ENCODE data around the gene TLE1.
"Not testable (repeated sequence)": the region's sequence is repeated elsewhere in the genome, so short reads cannot be mapped to it uniquely, and the experiment has no call there.

TLE1 gene

DNA sequence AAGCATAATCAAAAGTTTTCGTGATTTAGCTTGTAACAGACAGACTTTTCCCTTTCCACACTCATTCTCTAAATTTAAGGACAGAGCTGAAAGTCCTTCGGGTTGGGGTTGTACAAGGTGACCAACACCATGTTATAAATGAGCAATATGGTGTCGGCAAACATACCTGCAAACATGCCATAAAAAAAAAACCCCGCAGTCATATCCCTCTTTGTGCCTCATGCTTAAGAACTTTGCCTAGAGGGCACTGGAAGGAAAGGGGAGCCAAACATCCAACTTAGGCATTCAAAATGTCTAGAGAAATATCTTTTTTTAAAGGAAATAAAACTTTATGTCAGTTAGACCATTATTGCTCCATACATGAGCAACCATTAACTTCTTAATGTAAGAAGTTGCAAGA lies 73.2 kb downstream of the TLE1 start:
- H3K9me3 Mint-ChIP-seq: no peaks in the 10 kb centered on the region
- no peak overlapping the region for H3K27ac Mint-ChIP-seq
- peaks cover 6% of the 10 kb centered on the region for H3K4me1 Mint-ChIP-seq (ENCODE audit: low read depth)
- peaks cover 16% of the 10 kb centered on the region for H3K36me3 Mint-ChIP-seq (ENCODE audit: low read depth)
- intact Hi-C loops (cut with micrococcal nuclease): no loop called here
- no peaks in the 10 kb centered on the region for H3K27me3 Mint-ChIP-seq
- no peak overlapping the region for H3K4me3 Mint-ChIP-seq

DNA sequence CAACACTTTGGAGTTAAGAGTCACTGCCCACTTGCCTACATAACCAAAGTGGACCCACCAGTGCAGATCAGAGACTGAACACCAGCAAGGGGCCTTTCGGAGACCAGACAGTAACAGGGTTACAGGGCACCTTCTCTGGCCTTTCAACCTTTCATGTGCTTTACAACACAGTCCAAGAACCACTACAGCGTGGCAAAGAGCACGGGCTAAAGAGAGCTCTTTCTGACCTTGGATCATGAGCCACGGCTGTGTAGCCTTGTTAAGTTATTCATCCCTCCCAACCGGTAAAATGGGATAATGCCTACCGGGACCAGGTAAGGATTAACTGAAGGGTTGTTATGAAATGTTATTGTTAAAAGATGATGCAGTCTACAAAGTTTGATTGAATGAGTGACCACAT lies 75.0 kb downstream of the TLE1 start:
- Mint-ChIP-seq H3K36me3 (ENCODE audit: low read depth) (peaks cover 16% of the 10 kb centered on the region), H3K4me1 (ENCODE audit: low read depth) (peaks cover 15% of the 10 kb centered on the region), H3K27me3 (no peaks in the 10 kb centered on the region), H3K4me3 (no peak overlapping the region), H3K9me3 (no peaks in the 10 kb centered on the region), H3K27ac (no peak overlapping the region)
- intact Hi-C loops (cut with micrococcal nuclease): no loop called here

DNA sequence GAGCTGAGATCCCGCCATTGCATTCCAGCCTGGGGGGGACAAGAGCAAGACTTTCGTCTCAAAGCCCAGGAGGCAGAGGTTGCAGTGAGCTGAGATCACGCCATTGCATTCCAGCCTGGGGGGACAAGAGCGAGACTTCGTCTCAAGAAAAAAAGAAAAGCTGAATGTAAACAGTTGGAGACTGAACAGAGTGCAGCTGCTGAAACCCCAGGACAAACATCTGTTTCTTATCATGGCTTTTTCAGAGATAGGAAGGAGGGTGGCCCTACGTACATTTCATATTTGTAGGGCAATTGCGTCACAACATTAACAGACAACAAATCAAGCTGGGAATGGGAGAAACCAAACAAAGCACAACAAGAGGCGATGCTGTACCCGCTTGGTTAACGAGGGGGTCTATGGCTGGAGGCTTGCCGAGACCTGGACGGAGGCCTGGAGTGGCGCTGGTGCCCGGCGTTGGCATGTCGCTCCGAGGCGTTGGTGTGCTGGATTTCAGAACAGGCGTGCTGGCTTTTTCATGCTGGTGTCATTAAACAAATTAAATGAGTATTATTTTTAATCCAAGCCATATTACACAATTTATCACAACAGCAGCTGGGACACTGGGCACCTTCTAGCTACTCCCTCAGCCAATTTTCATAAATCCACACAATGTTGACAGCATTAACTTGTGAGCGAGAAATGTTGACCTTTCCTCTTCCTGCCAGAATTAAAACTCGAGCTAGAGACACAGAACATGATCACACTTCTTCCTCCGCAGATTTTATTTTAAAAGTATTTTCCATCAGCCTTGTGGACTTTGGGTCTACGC lies 76.1 kb downstream of the TLE1 start:
- peaks cover 16% of the 10 kb centered on the region for H3K36me3 Mint-ChIP-seq (ENCODE audit: low read depth)
- no peaks in the 10 kb centered on the region for H3K27me3 Mint-ChIP-seq
- peaks cover 15% of the 10 kb centered on the region for H3K4me1 Mint-ChIP-seq (ENCODE audit: low read depth)
- H3K4me3 Mint-ChIP-seq: no peak overlapping the region
- H3K9me3 Mint-ChIP-seq: no peaks in the 10 kb centered on the region
- intact Hi-C loops (cut with micrococcal nuclease): no loop called here
- H3K27ac Mint-ChIP-seq: no peak overlapping the region

DNA sequence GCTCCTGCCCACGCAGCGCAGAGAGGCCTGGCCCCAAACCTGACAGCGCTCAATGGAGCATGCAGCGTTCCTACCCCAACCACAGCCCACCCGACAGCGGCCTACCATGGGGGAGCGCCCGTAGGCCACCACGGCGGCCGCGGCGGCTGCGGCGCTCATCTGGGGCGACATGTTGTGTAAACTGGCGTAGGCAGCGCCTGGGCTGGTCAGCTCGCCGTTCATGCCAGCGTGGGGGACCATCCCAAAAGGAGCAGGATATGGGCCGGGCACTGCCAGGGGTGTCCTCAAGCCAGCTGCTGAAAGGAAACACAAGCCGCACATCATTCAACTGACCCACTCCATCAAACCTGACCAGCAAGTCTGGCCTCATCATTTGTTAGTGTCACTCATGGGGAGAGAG lies 77.7 kb downstream of the TLE1 start:
- H3K27ac Mint-ChIP-seq: no peak overlapping the region
- peaks cover 16% of the 10 kb centered on the region for H3K36me3 Mint-ChIP-seq (ENCODE audit: low read depth)
- peaks cover 15% of the 10 kb centered on the region for H3K4me1 Mint-ChIP-seq (ENCODE audit: low read depth)
- H3K9me3 Mint-ChIP-seq: no peaks in the 10 kb centered on the region
- H3K4me3 Mint-ChIP-seq: no peak overlapping the region
- H3K27me3 Mint-ChIP-seq: no peaks in the 10 kb centered on the region
- intact Hi-C loops (cut with micrococcal nuclease): no loop called here

DNA sequence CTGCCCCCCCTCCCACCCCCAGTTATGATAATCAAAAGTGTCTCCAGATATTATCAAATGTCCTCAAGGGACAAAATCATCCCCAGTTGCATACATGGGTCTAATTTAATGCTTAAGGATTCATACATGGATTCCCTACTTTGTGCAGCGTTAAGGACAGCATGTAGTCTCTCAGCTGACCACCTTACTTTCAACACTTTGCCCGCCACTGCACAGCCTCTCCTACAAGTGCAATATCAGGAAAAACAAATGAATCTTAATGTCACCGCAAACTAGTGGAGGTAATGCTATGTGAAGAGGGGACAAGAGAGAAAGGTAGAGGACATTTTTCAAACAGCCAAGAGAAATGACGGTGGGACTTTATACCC lies 78.6 kb downstream of the TLE1 start:
- Mint-ChIP-seq H3K4me1 (ENCODE audit: low read depth) (peaks cover 15% of the 10 kb centered on the region), H3K9me3 (no peaks in the 10 kb centered on the region), H3K27ac (no peak overlapping the region), H3K4me3 (no peak overlapping the region), H3K27me3 (no peaks in the 10 kb centered on the region), H3K36me3 (ENCODE audit: low read depth) (peaks cover 14% of the 10 kb centered on the region)
- intact Hi-C loops (cut with micrococcal nuclease): no loop called here

DNA sequence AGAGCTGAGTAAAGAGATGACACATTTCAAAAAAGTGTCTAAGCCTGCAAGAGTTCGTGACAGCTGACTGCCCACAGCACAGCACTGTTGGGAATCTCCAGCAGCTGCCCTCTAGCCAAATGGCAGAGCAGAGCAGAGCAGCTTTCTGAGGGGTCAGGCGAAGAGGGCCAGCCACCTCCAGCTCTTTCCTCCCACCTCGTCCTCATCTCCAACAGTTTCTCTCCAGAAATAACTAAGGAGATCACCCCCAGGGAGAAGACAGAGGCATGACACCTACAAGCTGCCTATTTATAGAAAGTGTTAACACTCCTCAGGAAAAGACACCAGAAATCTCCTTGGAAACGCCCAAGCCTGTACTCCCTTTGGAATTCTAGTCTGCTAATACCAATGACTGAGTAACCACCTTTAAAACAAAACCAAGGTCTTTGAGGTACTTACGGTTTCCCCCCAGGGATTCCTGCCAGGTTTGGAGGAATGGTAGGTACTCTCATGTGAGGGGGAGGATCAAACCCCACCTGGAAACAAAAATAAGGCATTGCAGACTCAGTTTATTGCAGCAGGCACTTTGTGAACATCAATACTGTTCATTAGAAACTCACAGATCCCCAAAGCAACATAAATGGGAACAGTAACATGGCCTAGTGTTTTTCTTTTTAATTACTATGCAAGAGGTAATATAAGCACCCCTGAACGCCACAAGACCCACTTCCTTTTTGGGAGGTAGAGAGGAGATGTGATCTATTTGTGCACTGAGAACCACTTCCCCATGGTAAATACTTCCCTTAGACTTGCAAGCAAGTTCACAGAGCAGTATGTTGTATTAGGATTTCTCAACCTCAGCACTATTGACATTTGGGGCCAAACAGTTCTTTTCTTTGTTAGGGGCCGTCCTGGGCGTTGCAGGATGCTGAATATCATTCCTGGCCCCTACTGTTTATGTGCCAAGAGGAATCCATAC lies 79.3 kb downstream of the TLE1 start:
- intact Hi-C loops (cut with micrococcal nuclease): no loop called here
- no peaks in the 10 kb centered on the region for H3K27me3 Mint-ChIP-seq
- no peak overlapping the region for H3K27ac Mint-ChIP-seq
- peaks cover 15% of the 10 kb centered on the region for H3K4me1 Mint-ChIP-seq (ENCODE audit: low read depth)
- peaks cover 8% of the 10 kb centered on the region for H3K36me3 Mint-ChIP-seq (ENCODE audit: low read depth)
- no peak overlapping the region for H3K4me3 Mint-ChIP-seq
- H3K9me3 Mint-ChIP-seq: no peaks in the 10 kb centered on the region

DNA sequence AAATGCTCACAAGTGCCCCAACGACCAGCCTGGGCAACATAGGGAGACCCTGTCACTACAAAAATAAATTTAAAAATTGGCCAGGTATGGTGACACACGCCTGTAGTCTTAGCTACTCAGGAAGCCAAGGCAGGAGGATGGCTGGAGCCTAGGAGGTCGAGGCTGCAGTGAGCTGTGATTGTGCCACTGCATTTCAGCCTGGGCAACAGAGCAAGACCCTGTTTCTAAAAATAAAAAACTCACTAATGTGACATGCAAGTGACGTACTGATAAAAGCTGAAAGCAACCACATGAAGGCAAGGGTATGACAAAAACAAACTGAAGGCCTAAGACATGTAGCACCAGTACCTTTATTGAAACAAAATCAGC lies 81.1 kb downstream of the TLE1 start:
- peaks cover 5% of the 10 kb centered on the region for H3K36me3 Mint-ChIP-seq (ENCODE audit: low read depth)

DNA sequence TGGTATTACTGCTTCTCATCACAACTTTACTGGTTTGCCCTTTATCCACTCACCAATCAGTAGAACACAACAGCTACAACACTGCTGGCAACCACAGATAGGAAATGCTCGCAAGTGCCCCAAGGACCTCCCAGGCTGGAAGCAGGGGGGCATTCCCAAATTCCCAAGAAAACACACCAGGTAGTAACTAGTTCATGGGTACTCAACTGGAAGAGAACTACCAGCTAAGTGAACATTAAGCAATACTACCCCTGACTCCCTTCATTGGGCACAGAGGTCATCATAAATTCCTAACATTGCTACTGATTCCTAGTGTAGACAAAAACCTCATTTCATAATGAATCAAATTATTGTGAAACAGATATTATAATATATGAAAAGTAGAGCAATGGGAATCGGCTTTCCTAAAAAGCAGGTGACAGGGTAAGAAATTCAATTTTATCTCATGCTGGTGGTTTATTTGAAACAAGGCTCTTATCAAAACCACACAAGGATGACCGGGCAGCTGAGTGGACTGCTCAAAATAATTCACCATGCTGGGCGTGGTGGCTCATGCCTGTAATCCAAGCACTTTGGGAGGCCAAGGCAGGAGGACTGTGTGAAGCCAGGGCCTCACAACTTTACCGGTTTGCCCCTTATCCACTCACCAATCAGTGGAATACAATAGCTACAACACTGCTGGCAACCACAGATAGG lies 81.6 kb downstream of the TLE1 start:
- intact Hi-C loops (cut with micrococcal nuclease): no loop called here
- no peaks in the 10 kb centered on the region for H3K9me3 Mint-ChIP-seq
- peaks cover 15% of the 10 kb centered on the region for H3K4me1 Mint-ChIP-seq (ENCODE audit: low read depth)
- H3K4me3 Mint-ChIP-seq: no peak overlapping the region
- peaks cover 5% of the 10 kb centered on the region for H3K36me3 Mint-ChIP-seq (ENCODE audit: low read depth)
- H3K27ac Mint-ChIP-seq: no peak overlapping the region
- H3K27me3 Mint-ChIP-seq: no peaks in the 10 kb centered on the region

More for the DNA sequence above, 81.1 kb downstream of the TLE1 start:
- Mint-ChIP-seq H3K4me1 (ENCODE audit: low read depth) (peaks cover 15% of the 10 kb centered on the region), H3K27me3 (no peaks in the 10 kb centered on the region), H3K27ac (no peak overlapping the region), H3K4me3 (no peak overlapping the region), H3K9me3 (no peaks in the 10 kb centered on the region)
- intact Hi-C loops (cut with micrococcal nuclease): no loop called here

DNA sequence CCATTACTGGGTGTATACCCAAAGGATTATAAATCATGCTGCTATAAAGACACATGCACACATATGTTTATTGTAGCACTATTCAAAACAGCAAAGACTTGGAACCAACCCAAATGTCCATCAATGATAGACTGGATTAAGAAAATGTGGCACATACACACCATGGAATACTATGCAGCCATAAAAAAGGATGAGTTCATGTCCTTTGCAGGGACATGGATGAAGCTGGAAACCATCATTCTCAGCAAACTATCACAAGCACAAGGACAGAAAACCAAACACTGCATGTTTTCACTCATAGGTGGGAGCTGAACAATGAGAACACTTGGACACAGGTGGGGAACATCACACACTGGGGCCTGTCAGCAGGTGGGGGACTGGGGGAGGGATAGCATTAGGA lies 83.1 kb downstream of the TLE1 start:
- H3K27ac Mint-ChIP-seq; H3K4me3 Mint-ChIP-seq; H3K36me3 Mint-ChIP-seq (ENCODE audit: low read depth); H3K9me3 Mint-ChIP-seq; intact Hi-C loops (cut with micrococcal nuclease); H3K27me3 Mint-ChIP-seq: not testable (repeated sequence)
- peaks cover 15% of the 10 kb centered on the region for H3K4me1 Mint-ChIP-seq (ENCODE audit: low read depth)

DNA sequence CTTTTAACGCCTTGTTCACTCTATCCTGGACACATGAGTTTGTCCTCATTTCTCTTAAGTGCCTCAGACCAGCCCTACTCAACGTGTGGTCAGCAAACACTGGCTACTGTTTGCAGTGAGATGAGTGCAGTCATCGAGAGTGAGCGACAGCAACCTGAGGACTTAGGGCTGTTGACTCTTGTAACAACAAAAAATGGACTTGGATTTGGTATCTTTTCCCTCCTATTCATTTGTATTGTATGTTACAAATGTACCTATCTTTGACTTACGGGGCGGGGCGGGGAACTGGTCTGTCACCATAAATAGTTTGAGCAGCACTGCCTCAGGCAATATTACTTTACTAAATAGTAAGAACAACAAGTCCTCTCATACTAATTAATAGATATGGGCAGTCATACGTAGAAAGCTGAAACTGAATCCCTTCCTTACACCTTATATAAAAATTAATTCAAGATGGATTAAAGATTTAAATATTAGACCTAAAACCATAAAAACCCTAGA lies 84.1 kb downstream of the TLE1 start:
- Mint-ChIP-seq H3K27me3 (no peaks in the 10 kb centered on the region), H3K36me3 (ENCODE audit: low read depth) (no peaks in the 10 kb centered on the region)

DNA sequence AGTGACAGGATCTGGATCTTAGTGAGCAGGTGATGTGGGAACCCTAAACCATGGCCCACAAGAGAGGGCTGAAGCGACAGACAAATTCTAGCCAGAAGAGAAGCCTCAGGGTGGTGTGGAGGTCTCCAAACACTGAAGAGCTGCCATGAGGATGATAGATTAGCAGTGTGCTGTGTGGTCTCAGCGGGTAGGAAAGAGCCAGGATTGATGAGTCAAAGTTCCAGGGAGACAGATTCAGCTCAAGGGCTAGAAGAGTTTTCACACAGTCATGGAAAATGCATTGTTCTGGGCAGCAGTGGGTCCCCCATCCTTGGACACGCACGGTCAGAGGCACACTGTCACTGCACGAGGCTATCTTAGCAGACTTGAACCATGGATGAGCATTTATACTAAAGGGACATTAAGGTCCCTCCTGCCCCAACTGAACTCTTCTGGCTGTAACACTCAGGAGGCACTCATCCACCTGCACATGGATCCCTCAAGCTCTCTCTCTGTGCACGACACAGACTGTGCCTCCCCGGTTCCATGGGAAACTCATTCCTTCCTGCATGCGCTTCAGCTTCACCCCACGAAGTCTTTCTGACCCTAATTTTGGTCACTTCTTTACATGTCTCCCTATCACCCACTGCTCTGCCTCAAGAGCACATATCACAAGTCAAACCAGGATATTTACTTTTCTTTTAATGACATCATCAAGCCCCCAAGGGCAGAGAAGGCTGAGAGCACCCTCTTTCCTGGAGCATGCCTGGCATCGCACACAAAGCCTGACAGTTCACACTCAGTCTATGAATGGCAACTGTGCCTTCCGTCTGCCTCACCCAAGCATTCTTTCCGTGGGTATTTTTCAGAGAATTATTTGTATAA lies 84.8 kb downstream of the TLE1 start:
- Mint-ChIP-seq H3K4me3 (no peak overlapping the region), H3K9me3 (no peaks in the 10 kb centered on the region), H3K4me1 (ENCODE audit: low read depth) (peaks cover 6% of the 10 kb centered on the region), H3K27ac (no peak overlapping the region), H3K27me3 (no peaks in the 10 kb centered on the region), H3K36me3 (ENCODE audit: low read depth) (no peaks in the 10 kb centered on the region)
- intact Hi-C loops (cut with micrococcal nuclease): no loop called here

More for the DNA sequence above, 84.1 kb downstream of the TLE1 start:
- Mint-ChIP-seq H3K27ac (no peak overlapping the region), H3K4me1 (ENCODE audit: low read depth) (peaks cover 6% of the 10 kb centered on the region), H3K4me3 (no peak overlapping the region), H3K9me3 (no peaks in the 10 kb centered on the region)
- intact Hi-C loops (cut with micrococcal nuclease): no loop called here

DNA sequence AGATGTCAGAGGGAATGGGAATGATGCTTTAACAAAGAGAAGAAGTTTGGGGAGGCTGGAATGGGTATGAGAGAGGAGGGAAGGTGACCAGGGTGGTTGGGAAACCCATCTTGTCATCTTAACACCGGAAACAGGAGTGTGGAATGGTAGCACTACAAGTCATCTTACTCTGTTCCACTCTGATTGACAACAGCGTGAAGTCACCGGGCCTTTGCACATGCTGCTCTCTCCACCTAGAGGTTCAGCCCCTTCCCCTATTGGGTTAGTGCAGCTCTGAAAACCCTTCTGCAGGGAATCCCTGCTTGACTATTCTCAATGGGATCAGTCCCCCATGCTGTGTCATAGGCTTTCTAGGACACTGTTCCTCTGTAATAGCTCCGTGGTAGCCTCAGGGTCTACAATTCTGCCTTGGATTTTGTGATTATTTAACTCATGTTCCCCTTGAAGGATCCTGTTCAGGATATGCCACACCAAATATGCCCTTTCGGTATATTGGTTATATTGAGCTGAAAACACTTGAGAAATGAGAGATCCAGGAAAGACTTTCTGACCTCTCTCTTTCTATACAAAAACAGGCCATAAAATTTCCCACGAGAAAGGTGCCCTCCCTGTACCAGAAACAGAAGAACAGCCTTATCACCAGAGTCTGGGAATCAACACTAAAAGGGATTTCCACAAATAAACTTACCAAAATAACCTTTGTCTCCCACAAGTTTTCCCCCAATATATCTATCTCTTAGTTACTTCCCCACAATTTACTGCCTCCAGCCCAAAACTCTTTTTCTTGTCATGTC lies 86.3 kb downstream of the TLE1 start:
- intact Hi-C loops (cut with micrococcal nuclease): no loop called here
- no peaks in the 10 kb centered on the region for H3K27me3 Mint-ChIP-seq

More for the DNA sequence above, 86.3 kb downstream of the TLE1 start:
- H3K4me3 Mint-ChIP-seq: no peak overlapping the region
- no peaks in the 10 kb centered on the region for H3K9me3 Mint-ChIP-seq
- H3K27ac Mint-ChIP-seq: no peak overlapping the region
- H3K4me1 Mint-ChIP-seq (ENCODE audit: low read depth): peaks cover 6% of the 10 kb centered on the region
- no peaks in the 10 kb centered on the region for H3K36me3 Mint-ChIP-seq (ENCODE audit: low read depth)

All from dendritic cell treated with granulocyte-macrophage colony-stimulating factor and Interleukin-4, amounts not matched to agents 40 ng/mL and 50 ng/mL, for 4 days (primary cell).